Activated T-helper 2 cell treated with anti-CD3 and anti-CD28 coated beads, Interferon-gamma antibody, Interleukin-2, Interleukin-4, amounts not matched to agents 10 μg/mL and 5 μg/mL and 100 μg/mL, durations not matched to agents 14 hours and 24 hours and 36 hours (primary cell): ENCODE results near the gene UBE2O. TPM values are rescaled to one million over a fixed set of nuclear protein-coding genes. Genes with fewer than 3 reads are reported as not detected.

Experiments
- DNase-seq: peaks from one replicate; pipeline ENCODE4 v3.0.0; 2021; ENCODE audit warnings: low spot score
- H3K27ac Mint-ChIP-seq: one replicate; pipeline ENCODE4 v1.8.0; 2021; ENCODE audit warnings: mixed read lengths
- H3K27me3 Mint-ChIP-seq: one replicate; pipeline ENCODE4 v1.8.0; 2021; ENCODE audit warnings: low read depth, mixed read lengths
- H3K36me3 Mint-ChIP-seq: one replicate; pipeline ENCODE4 v1.8.0; 2021; ENCODE audit warnings: low read depth, mixed read lengths
- H3K4me1 Mint-ChIP-seq: one replicate; pipeline ENCODE4 v1.8.0; 2021; ENCODE audit warnings: low read depth, mixed read lengths
- H3K4me3 Mint-ChIP-seq: one replicate; pipeline ENCODE4 v1.8.0; 2021; ENCODE audit warnings: low read depth, mild to moderate bottlenecking, moderate library complexity, mixed read lengths
- H3K9me3 Mint-ChIP-seq: one replicate; pipeline ENCODE4 v1.8.0; 2021; ENCODE audit warnings: mixed read lengths
- intact Hi-C: fragments of 100-400 bp; cut with micrococcal nuclease; formaldehyde crosslinking; loops from one replicate; pipeline ENCODE4 v1.15.1; 2023
- total RNA-seq: library from RNA; stranded (reverse); gene quantifications from 2 replicates; pipeline ENCODE4 v1.2.3, GENCODE V29; 2022

UBE2O gene
- total RNA-seq, 1 donor from 2014 or later = 46.0 TPM

- no peak overlapping the region for H3K27ac Mint-ChIP-seq
- no peaks in the 10 kb centered on the region for H3K27me3 Mint-ChIP-seq
- peaks cover 9% of the 10 kb centered on the region for H3K36me3 Mint-ChIP-seq
- intact Hi-C loops = loop anchor here (5.0 kb wide), 2 partner anchors 44 to 106 kb away; no protein-coding TSS in a partner anchor
- peaks cover 45% of the 10 kb centered on the region for H3K4me1 Mint-ChIP-seq
- H3K4me3 Mint-ChIP-seq = peak overlapping the region; percentile 85
- no peaks in the 10 kb centered on the region for H3K9me3 Mint-ChIP-seq
- no peak for DNase-seq
Measured at GRCh38 chr17:76451506-76451905, 1.4 kb downstream of the UBE2O start.

- intact Hi-C loops = no loop called here
- no peak for DNase-seq
- H3K27ac Mint-ChIP-seq = peak overlapping the region; percentile 7
- no peak overlapping the region for H3K4me3 Mint-ChIP-seq
- H3K9me3 Mint-ChIP-seq = no peaks in the 10 kb centered on the region
- peaks cover 9% of the 10 kb centered on the region for H3K36me3 Mint-ChIP-seq
- no peaks in the 10 kb centered on the region for H3K27me3 Mint-ChIP-seq
- H3K4me1 Mint-ChIP-seq = peaks cover 68% of the 10 kb centered on the region
Measured at GRCh38 chr17:76449126-76449525, 3.8 kb downstream of the UBE2O start.

- intact Hi-C loops = no loop called here
- peaks cover 12% of the 10 kb centered on the region for H3K36me3 Mint-ChIP-seq
- no peak for DNase-seq
- no peak overlapping the region for H3K4me3 Mint-ChIP-seq
- H3K27ac Mint-ChIP-seq = peak overlapping the region; percentile 44
- no peaks in the 10 kb centered on the region for H3K27me3 Mint-ChIP-seq
- peaks cover 69% of the 10 kb centered on the region for H3K4me1 Mint-ChIP-seq
- H3K9me3 Mint-ChIP-seq = no peaks in the 10 kb centered on the region
Measured at GRCh38 chr17:76447931-76448652, 4.9 kb downstream of the UBE2O start.

- H3K4me1 Mint-ChIP-seq = peaks cover 82% of the 10 kb centered on the region
- no peak overlapping the region for H3K4me3 Mint-ChIP-seq
- intact Hi-C loops = no loop called here
- DNase-seq = no peak
- no peaks in the 10 kb centered on the region for H3K9me3 Mint-ChIP-seq
- H3K27me3 Mint-ChIP-seq = no peaks in the 10 kb centered on the region
- H3K36me3 Mint-ChIP-seq = peaks cover 12% of the 10 kb centered on the region
- H3K27ac Mint-ChIP-seq = peak overlapping the region; percentile 59
Measured at GRCh38 chr17:76446449-76447231, 6.3 kb downstream of the UBE2O start.

- Mint-ChIP-seq H3K9me3 (no peaks in the 10 kb centered on the region), H3K36me3 (peaks cover 8% of the 10 kb centered on the region), H3K4me3 (no peak overlapping the region), H3K27ac (peak overlapping the region; percentile 9), H3K4me1 (peaks cover 81% of the 10 kb centered on the region), H3K27me3 (no peaks in the 10 kb centered on the region)
- intact Hi-C loops = no loop called here
- no peak for DNase-seq
Measured at GRCh38 chr17:76445697-76446448, 7.1 kb downstream of the UBE2O start.

- DNase-seq = no peak
- Mint-ChIP-seq H3K27ac (peak overlapping the region; percentile 53), H3K9me3 (no peaks in the 10 kb centered on the region), H3K36me3 (peaks cover 3% of the 10 kb centered on the region), H3K27me3 (no peaks in the 10 kb centered on the region), H3K4me1 (peaks cover 75% of the 10 kb centered on the region), H3K4me3 (no peak overlapping the region)
- intact Hi-C loops = no loop called here
Measured at GRCh38 chr17:76444518-76445311, 8.2 kb downstream of the UBE2O start.

- intact Hi-C loops = no loop called here
- no peaks in the 10 kb centered on the region for H3K27me3 Mint-ChIP-seq
- H3K9me3 Mint-ChIP-seq = no peaks in the 10 kb centered on the region
- peaks cover 63% of the 10 kb centered on the region for H3K4me1 Mint-ChIP-seq
- DNase-seq = no peak
- H3K27ac Mint-ChIP-seq = peak overlapping the region; percentile 64
- H3K36me3 Mint-ChIP-seq = peaks cover 3% of the 10 kb centered on the region
- H3K4me3 Mint-ChIP-seq = peak overlapping the region; percentile 22
Measured at GRCh38 chr17:76442341-76443338, 10.3 kb downstream of the UBE2O start.

GRCh38 chr17:76441686-76442340, 11.1 kb downstream of the UBE2O start:
- DNase-seq = no peak
- Mint-ChIP-seq H3K36me3 (peaks cover 3% of the 10 kb centered on the region), H3K9me3 (no peaks in the 10 kb centered on the region), H3K4me1 (peaks cover 55% of the 10 kb centered on the region), H3K4me3 (no peak overlapping the region), H3K27me3 (no peaks in the 10 kb centered on the region), H3K27ac (no peak overlapping the region)
- intact Hi-C loops = no loop called here

GRCh38 chr17:76440751-76441362, 12.1 kb downstream of the UBE2O start:
- H3K27ac Mint-ChIP-seq = no peak overlapping the region
- no peaks in the 10 kb centered on the region for H3K9me3 Mint-ChIP-seq
- H3K27me3 Mint-ChIP-seq = no peaks in the 10 kb centered on the region
- DNase-seq = no peak
- no peak overlapping the region for H3K4me3 Mint-ChIP-seq
- peaks cover 45% of the 10 kb centered on the region for H3K4me1 Mint-ChIP-seq
- intact Hi-C loops = no loop called here
- H3K36me3 Mint-ChIP-seq = peaks cover 3% of the 10 kb centered on the region

- H3K27ac Mint-ChIP-seq = no peak overlapping the region
- intact Hi-C loops = no loop called here
- H3K4me1 Mint-ChIP-seq = peaks cover 31% of the 10 kb centered on the region
- H3K36me3 Mint-ChIP-seq = peaks cover 3% of the 10 kb centered on the region
- no peak overlapping the region for H3K4me3 Mint-ChIP-seq
- no peaks in the 10 kb centered on the region for H3K9me3 Mint-ChIP-seq
- DNase-seq = no peak
- H3K27me3 Mint-ChIP-seq = no peaks in the 10 kb centered on the region
Measured at GRCh38 chr17:76439314-76439928, 13.5 kb downstream of the UBE2O start.
